Right lung (tissue), 5 donors: ENCODE measurements around the gene KLHL21. TPM values are rescaled to one million over a fixed set of nuclear protein-coding genes. Genes with fewer than 3 reads are reported as not detected.

Experiments
- DNase-seq, 2 donors: peaks; one replicate each; pipeline ENCODE4 v3.0.0-alpha.2; 2013
- polyA plus RNA-seq, 5 donors: library from polyadenylated mRNA; unstranded; fragments of 120-200 nt; gene quantifications; one replicate each; pipeline versions ENCODE4 v1.2.1 to v1.2.3, GENCODE V29; 2013; ENCODE audit warnings: inconsistent platforms in 1 of 5, low replicate concordance in 1 of 5; ENCODE audit not compliant: insufficient read length in 5 of 5, insufficient read depth in 1 of 5

The KLHL21 gene
- polyA plus RNA-seq, 5 donors = 8.4 to 17.4 (median 13.2) TPM

DNA sequence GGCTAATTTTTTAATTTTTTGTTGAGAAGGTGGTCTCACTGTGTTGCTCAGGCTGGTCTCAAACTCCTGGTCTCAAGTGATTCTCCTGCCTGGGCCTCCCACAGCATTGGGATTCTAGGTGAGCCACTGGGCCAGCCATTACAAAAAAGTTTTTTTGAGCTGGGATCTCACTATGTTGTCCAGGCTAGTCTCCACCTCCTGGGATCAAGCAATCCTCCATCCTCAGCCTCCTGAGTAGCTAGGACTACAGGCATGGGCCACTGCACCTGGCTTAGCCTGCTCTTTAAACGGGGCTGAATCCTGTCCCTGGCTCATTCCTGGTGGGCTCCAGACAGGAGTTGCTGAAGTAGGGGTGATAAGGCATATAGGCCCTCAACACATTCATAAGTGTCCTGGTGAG, 45.1 kb downstream of the KLHL21 start:
- no peak for DNase-seq

DNA sequence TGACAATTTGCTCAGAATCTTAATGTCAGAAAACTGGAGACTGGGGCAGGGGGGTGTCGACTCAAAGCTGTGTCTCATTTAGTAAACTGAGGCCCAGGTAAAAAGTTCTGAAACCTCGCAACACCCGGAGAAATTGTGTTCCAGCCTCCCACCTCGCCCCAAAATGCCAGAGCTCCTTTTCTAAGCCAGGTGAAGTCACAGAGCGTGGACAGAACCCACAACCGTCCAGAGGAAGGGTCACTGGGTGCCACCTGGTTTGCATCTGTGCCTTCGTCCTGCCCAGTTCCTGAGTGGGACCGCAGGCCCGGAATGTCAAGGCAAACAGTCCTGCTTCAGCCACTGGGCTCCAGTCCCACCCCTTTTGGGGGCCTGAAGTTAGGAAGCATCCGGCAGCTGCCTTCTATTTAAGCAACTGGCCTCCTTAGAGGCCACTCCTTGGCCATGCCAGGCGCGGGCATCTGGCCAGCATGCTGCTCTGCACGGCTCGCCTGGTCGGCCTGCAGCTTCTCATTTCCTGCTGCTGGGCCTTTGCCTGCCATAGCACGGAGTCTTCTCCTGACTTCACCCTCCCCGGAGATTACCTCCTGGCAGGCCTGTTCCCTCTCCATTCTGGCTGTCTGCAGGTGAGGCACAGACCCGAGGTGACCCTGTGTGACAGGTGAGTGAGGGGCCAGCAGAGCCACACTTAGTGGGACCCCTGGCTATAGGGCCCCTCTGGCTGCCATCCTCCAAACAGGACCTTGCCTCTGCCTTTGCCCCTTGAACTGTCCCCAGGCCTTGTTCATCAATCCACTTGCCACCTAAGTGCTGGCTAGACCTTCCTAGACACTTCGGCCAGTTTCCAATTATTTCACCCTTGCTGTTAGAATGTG, 47.5 kb downstream of the KLHL21 start, which contains the start of gene TAS1R1:
Gene TAS1R1, plus strand, starts transcription at position 401 of the 872 bp plus-strand sequence. Its CDS starts 67 bp downstream, at position 468.
- DNase-seq = no peak

DNA sequence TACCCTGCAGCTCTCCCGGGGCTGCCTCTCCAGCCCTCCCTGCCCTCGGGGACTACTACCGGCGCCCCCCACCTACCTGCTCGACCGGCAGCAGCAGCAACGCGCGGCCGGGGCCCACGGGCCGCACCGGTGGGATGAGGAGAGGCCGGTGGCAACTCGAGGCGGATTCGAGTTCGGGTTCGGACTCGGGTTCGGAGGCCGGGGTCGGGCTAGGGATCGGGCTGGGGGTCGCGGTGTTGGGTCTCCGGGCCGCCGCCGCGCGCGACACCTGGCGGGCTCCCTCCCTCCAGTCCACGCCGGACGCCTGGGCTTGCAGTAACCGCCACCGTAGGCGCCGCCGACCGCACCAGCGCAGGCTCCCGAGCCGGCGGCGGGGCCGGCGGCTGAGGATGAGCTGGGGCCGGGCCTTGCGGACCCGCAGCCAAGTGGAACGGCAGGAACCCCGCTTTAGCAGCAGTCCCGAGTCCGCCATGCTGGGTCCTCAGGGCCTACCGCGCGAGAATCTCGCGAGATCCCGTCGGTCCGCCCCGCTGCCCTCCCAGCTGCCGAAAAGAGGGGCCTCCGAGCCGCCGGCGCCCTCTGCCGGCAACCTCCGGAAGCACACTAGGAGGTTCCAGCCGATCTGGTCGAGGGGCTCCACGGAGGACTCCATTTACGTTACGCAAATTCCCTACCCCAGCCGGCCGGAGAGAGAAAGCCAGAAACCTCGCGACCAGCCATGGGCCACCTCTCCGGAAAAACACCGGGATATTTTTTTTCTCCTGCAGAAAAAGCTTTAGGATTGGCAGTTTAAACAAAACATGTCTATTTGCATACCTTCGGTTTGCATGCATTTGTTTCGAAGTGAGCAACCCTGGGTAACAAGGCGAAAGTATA, 48.4 kb downstream of the KLHL21 start, which contains the start of gene NOL9:
Gene NOL9, minus strand, starts transcription at position 483 of the 876 bp plus-strand sequence. Its CDS starts 11 bp downstream, at position 472.
- DNase-seq = peak; percentile 94

DNA sequence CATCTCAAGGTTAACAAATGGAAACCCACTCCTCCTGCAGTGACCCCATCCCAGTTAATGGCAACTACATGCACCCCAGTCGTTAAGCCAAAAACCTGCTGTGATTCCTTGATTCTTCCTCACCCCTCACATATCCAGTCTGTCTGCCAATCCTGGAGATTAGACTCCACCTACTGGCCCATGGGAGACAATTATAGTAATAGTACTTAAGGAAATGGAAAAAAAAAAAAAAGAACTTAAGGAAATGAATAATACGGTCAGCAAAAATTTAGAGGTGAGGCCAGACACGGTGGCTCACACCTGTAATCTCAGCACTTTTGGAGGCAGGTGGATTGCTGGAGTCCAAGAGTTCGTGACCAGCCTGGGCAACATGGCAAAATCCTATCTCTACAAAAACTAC, 55.4 kb downstream of the KLHL21 start:
- no peak for DNase-seq

DNA sequence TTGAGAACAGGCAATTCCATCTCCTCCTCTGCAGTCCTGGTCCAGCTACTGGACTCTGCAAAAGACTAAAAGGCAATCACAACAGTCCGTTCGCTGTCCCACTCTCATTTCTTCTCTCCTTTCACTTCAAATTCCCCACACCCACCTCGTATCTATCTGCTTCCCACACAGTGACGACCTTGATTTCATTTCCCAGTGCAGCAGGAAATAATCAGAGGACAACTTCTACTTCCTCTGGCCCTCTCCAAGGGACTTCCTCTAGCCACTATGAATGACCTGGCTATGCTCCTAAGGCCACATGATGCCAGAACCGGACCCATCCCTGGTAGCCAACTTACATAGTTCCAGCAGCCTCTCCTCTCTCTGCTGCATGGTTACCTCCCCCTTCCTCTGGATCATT, 56.3 kb downstream of the KLHL21 start:
- DNase-seq = no peak

DNA sequence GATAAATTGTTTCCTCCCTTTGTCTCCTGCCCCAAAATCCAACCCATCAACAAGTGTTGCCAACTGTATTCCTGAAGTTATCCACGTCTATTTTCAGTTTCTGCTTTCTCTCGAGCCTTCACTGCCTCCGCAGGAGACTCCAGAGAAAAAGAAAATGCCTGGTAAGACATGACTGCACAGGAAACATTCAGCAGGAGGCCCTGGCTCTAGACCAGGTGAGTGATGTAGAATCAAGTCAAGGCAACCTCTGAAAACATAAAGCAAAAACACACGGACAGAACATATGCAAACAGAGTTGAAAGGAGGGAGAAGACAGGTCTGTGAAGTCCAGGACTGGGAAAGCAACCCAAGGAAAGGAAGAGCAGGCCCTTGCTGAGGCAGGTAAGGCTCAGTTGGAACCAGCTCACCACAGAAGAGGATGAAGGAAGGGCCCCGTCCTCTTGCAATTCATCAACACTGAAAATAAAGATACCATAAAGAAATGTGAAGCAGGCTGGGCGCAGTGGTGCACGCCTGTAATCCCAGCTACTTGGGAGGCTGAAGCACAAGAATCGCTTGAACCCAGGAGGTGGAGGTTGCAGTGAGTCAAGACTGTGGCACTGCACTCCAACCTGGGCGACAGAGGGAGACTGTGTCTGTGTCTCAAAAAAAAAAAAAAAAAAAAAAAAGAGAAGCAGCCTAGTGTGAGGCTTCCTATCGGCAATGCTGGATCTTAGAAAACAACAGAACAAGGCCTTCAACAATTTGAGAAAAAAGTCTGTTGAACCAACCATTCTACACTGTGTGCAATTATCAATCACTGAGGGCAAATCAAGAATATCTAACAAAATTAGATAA, 57.2 kb downstream of the KLHL21 start:
- DNase-seq = no peak

DNA sequence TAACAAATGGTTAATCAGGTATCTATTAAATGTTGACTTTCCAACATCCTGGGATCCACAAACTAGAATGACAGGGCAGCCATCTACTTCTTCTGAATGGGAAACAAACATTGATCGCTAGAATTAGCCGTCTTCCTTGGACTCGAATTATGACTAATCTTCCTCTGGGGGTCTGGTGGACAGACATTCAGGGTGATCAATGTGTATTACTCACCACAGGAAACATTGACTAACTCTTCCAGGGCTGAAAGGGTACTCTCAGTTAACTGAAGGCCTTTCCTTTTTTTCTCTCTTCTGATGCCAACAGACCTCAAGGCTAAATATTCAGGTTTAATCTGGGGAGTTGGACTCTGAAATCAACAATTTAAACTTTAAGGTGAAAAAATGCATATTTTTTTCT, 57.8 kb downstream of the KLHL21 start:
- no peak for DNase-seq

Other genes starting within 250 kb of the KLHL21 start
- gene ACOT7, start 209.1 kb downstream of the KLHL21 start, polyA plus RNA-seq = 10 to 100 TPM; 11.7 to 17.0 (median 14.4) TPM
- gene HES2, start 182.9 kb downstream of the KLHL21 start, polyA plus RNA-seq = under 1 TPM; 0.04 to 0.24 (median 0.22) TPM
- gene ESPN, start 178.1 kb downstream of the KLHL21 start, polyA plus RNA-seq = 1 to 10 TPM; 1.2 to 3.8 (median 2.4) TPM
- 10 to 100 TPM; 16.5 to 32.9 (median 27.1) TPM for gene TNFRSF25, start 136.7 kb downstream of the KLHL21 start, polyA plus RNA-seq
- gene PLEKHG5, start 111.2 kb downstream of the KLHL21 start, polyA plus RNA-seq = 10 to 100 TPM; 20.0 to 33.7 (median 28.7) TPM
- 10 to 100 TPM; 15.2 to 24.4 (median 22.4) TPM for gene NOL9, start 48.4 kb downstream of the KLHL21 start, polyA plus RNA-seq
- under 1 TPM in 4 of 5 donors, not detected in 1; 0.17 to 0.54 (median 0.19) TPM for gene TAS1R1, start 47.6 kb downstream of the KLHL21 start, polyA plus RNA-seq
- gene ZBTB48, start 22.9 kb downstream of the KLHL21 start, polyA plus RNA-seq = 10 to 100 TPM; 22.8 to 37.6 (median 32.7) TPM
- 10 to 100 TPM; 16.1 to 21.2 (median 20.7) TPM for gene PHF13, start 10.9 kb upstream of the KLHL21 start, polyA plus RNA-seq
- gene THAP3, start 22.0 kb upstream of the KLHL21 start, polyA plus RNA-seq = 10 to 100 TPM; 13.1 to 24.1 (median 17.8) TPM
- 10 to 100 TPM; 41.1 to 46.5 (median 45.7) TPM for gene DNAJC11, start 98.9 kb upstream of the KLHL21 start, polyA plus RNA-seq
- 10 to 100 TPM; 41.0 to 56.5 (median 48.5) TPM for gene CAMTA1, start 182.6 kb upstream of the KLHL21 start, polyA plus RNA-seq